OCI-LY7 (cell line): ENCODE measurements around the gene C11orf52. TPM values are rescaled to one million over a fixed set of nuclear protein-coding genes. Genes with fewer than 3 reads are reported as not detected.

Experiments
- BruUV-seq: library from RNA; stranded (reverse); fragments of 400-500 nt; replicated peaks from 2 replicates; lab custom pipeline; 2021; lab: Mats Ljungman, UMichigan
- CTCF ChIA-PET: fragments of 300-600 bp; sonication (Branson Sonifier 250); formaldehyde crosslinking; loops from one replicate; lab custom pipeline; 2022; ENCODE audit warnings: antibody characterized with exemption; ENCODE audit not compliant: unreplicated experiment; lab: Charles Lee
- POLR2A ChIA-PET: fragments of 300-600 bp; sonication (Branson Sonifier 250); formaldehyde crosslinking; loops from one replicate; lab custom pipeline; 2022; ENCODE audit warnings: antibody characterized with exemption; lab: Charles Lee
- DNase-seq: peaks from one replicate; pipeline ENCODE4 v3.0.0-alpha.2; 2015; ENCODE audit warnings: low spot score
- H2AFZ ChIP-seq: fragments of 200-600 bp; sonication (generic), shearing (Covaris generic); 2 replicates; pipeline ENCODE4 v1.6.1; 2014; ENCODE audit warnings: mild to moderate bottlenecking, antibody characterized with exemption, low read length, moderate library complexity
- H3K27ac ChIP-seq: fragments of 200-600 bp; sonication (generic); 2 replicates; pipeline ENCODE4 v1.5.1; 2014; ENCODE audit warnings: mixed run types, low read depth, mild to moderate bottlenecking, moderate library complexity, low read length, inconsistent platforms; ENCODE audit not compliant: poor library complexity, severe bottlenecking
- H3K36me3 ChIP-seq: fragments of 200-600 bp; sonication (generic); 2 replicates; pipeline ENCODE4 v1.6.1; 2014; ENCODE audit warnings: mild to moderate bottlenecking, antibody characterized with exemption, low read length, moderate library complexity, mixed read lengths; ENCODE audit not compliant: insufficient read depth
- H3K4me1 ChIP-seq: fragments of 200-600 bp; sonication (generic); 2 replicates; pipeline ENCODE4 v1.5.1; 2014; ENCODE audit warnings: mild to moderate bottlenecking, low read length; ENCODE audit not compliant: insufficient read depth, poor library complexity, severe bottlenecking
- H3K4me2 ChIP-seq: fragments of 200-600 bp; sonication (generic); 2 replicates; pipeline ENCODE4 v1.6.1; 2014; ENCODE audit warnings: mild to moderate bottlenecking, low read length
- H3K4me3 ChIP-seq: fragments of 200-600 bp; sonication (generic); 2 replicates; pipeline ENCODE4 v1.5.1; 2014; ENCODE audit warnings: mild to moderate bottlenecking, low read depth, low read length; ENCODE audit not compliant: poor library complexity, severe bottlenecking
- H3K79me2 ChIP-seq: fragments of 200-600 bp; sonication (generic); 2 replicates; pipeline ENCODE4 v1.6.1; 2016; ENCODE audit warnings: low read depth, mild to moderate bottlenecking, low read length, moderate library complexity, mixed read lengths; ENCODE audit not compliant: insufficient read depth
- H3K9me2 ChIP-seq: fragments of 200-600 bp; sonication (generic); 2 replicates; pipeline ENCODE4 v1.6.1; 2016; ENCODE audit warnings: mild to moderate bottlenecking, low read length, mixed read lengths; ENCODE audit not compliant: insufficient read depth
- H3K9me3 ChIP-seq: fragments of 200-600 bp; sonication (generic); 2 replicates; pipeline ENCODE4 v1.6.1; 2014; ENCODE audit warnings: mild to moderate bottlenecking, mixed run types, low read length, mixed read lengths
- H4K20me1 ChIP-seq: fragments of 200-600 bp; sonication (generic); 2 replicates; pipeline ENCODE4 v1.6.1; 2014; ENCODE audit warnings: mild to moderate bottlenecking, antibody characterized with exemption, low read length, moderate library complexity, mixed read lengths; ENCODE audit not compliant: insufficient read depth
- EZH2phosphoT487 ChIP-seq: fragments of 200-600 bp; sonication (generic); IDR thresholded peaks from 2 replicates; pipeline ENCODE4 v1.6.1; 2018; ENCODE audit warnings: low read depth, borderline replicate concordance, mild to moderate bottlenecking, mixed run types, antibody characterized with exemption, low read length, moderate library complexity, mixed read lengths
- intact Hi-C: fragments of 100-400 bp; cut with micrococcal nuclease; formaldehyde crosslinking; loops from one replicate; pipeline ENCODE4 v1.10.0; 2022; ENCODE audit not compliant: unreplicated experiment
- total RNA-seq, 2 experiments: library from RNA; depleted of rRNA in 1 of 2; stranded (reverse); fragments of >200 nt in 1 of 2; shearing (Covaris generic) in 1 of 2; gene quantifications; 2 replicates each; pipeline ENCODE4 v1.2.3, GENCODE V29; 2014 to 2022
- TF ChIP-seq, protein P1 (sequence below): fragments of 200-600 bp; sonication (generic); conservative IDR thresholded peaks from 2 replicates; pipeline ENCODE4 v1.5.1; 2014; ENCODE audit warnings: mild to moderate bottlenecking, antibody characterized with exemption, low read length, moderate library complexity, mixed read lengths

The C11orf52 gene
- total RNA-seq, 2 experiments from 2014 or later: not detected

- BruUV-seq: no TSS peak
- Histone ChIP-seq H3K79me2 (no peaks in the 10 kb centered on the region), H3K4me2 (no peak overlapping the region), H3K4me1 (peaks cover 42% of the 10 kb centered on the region), H3K36me3 (no peaks in the 10 kb centered on the region), H3K9me2 (no peaks in the 10 kb centered on the region), H2AFZ (no peak overlapping the region), H3K27ac (no peak overlapping the region), H4K20me1 (no peaks in the 10 kb centered on the region), H3K4me3 (no peak overlapping the region), H3K9me3 (no peaks in the 10 kb centered on the region)
- intact Hi-C loops: loop anchor here (5.0 kb wide), 2 partner anchors 243 to 348 kb away; partner anchors contain the start of gene BCO2
- TF ChIP-seq, protein P1, sequence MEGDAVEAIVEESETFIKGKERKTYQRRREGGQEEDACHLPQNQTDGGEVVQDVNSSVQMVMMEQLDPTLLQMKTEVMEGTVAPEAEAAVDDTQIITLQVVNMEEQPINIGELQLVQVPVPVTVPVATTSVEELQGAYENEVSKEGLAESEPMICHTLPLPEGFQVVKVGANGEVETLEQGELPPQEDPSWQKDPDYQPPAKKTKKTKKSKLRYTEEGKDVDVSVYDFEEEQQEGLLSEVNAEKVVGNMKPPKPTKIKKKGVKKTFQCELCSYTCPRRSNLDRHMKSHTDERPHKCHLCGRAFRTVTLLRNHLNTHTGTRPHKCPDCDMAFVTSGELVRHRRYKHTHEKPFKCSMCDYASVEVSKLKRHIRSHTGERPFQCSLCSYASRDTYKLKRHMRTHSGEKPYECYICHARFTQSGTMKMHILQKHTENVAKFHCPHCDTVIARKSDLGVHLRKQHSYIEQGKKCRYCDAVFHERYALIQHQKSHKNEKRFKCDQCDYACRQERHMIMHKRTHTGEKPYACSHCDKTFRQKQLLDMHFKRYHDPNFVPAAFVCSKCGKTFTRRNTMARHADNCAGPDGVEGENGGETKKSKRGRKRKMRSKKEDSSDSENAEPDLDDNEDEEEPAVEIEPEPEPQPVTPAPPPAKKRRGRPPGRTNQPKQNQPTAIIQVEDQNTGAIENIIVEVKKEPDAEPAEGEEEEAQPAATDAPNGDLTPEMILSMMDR: no peak
- no peak for TF ChIP-seq EZH2phosphoT487
- ChIA-PET CTCF (interaction anchor here (1.4 kb wide), 1 partner anchor 8 kb away, joined by 7 read pairs; no protein-coding TSS in a partner anchor), POLR2A (interaction anchor here (0.6 to 6.4 kb wide), 10 partner anchors 8 to 117 kb away, joined by 3 to 54 read pairs (median 4); no protein-coding TSS in a partner anchor)
- no peak for DNase-seq
Observed at GRCh38 chr11:111934306-111934705, 15.6 kb downstream of the C11orf52 start.

DNA sequence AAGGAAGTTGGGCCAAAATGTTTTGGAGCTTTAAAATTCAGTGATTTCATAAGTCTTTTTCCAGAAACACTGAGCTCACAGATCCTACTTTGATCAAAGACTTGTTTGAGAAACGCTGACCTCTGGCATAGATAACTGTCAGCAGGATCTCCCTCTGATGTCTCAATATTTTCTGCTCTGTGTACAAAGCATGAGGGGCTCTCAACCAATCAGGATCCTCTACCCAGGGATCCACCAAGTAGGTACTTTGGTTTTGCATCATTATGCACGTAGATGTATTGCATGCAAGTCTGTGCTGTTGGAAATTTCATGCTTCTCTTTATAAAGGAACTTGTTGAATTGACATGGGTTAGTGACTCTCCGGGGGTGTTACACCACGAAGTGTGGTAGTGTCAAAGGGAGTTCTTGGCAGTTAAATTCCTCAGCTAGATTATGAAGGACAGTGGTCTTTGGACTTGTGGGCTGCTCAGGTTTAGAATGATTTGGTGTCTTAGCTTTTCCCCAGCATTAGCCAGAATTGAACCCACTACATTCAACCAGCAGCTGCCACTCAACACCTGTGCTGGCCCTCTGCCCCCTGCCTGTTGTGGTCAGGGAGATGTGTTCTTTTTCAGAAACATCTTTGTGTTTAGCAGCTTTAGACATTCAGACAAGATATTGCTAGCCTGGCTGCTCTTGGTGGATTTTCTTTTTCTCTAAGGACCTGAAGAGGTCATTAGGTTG is 16.8 kb downstream of the C11orf52 start:
- Histone ChIP-seq H3K9me2 (no peaks in the 10 kb centered on the region), H3K4me2 (peak overlapping the region; percentile 83), H3K27ac (no peak overlapping the region), H3K4me3 (peak overlapping the region; percentile 70), H2AFZ (peak overlapping the region; percentile 98), H3K9me3 (no peaks in the 10 kb centered on the region), H3K36me3 (no peaks in the 10 kb centered on the region), H3K79me2 (no peaks in the 10 kb centered on the region), H3K4me1 (peaks cover 42% of the 10 kb centered on the region), H4K20me1 (no peaks in the 10 kb centered on the region)
- no TSS peak for BruUV-seq
- intact Hi-C loops: loop anchor here (5.0 kb wide), 1 partner anchor 152 kb away; the partner anchor contains the start of genes SDHD and TIMM8B
- peak; percentile 27 for DNase-seq
- ChIA-PET POLR2A (interaction anchor here (0.5 to 6.4 kb wide), 19 partner anchors 9 to 349 kb away, joined by 3 to 54 read pairs (median 5); no protein-coding TSS in a partner anchor), CTCF (interaction anchor here (1.4 kb wide), 1 partner anchor 9 kb away, joined by 7 read pairs; no protein-coding TSS in a partner anchor)
- TF ChIP-seq, protein P1: no peak
